Loucy (cell line): ENCODE measurements around the gene MRPS12.

ENCODE experiments used
- EZH2phosphoT487 ChIP-seq: fragments of 200-600 bp; IDR thresholded peaks from 2 replicates; pipeline ENCODE4 v1.6.1; 2018; ENCODE audit warnings: antibody characterized with exemption, mild to moderate bottlenecking, moderate library complexity, borderline replicate concordance
- TF ChIP-seq, protein P1 (sequence below): fragments of 200-600 bp; sonication (generic); conservative IDR thresholded peaks from 2 replicates; pipeline ENCODE4 v1.5.1; 2014; ENCODE audit warnings: mild to moderate bottlenecking, antibody characterized with exemption, low read length

GRCh38 chr19:38899447-38900201 is 31.1 kb upstream of the MRPS12 start, which contains the start of the genes NFKBIB and SIRT2:
- TF ChIP-seq, protein P1, sequence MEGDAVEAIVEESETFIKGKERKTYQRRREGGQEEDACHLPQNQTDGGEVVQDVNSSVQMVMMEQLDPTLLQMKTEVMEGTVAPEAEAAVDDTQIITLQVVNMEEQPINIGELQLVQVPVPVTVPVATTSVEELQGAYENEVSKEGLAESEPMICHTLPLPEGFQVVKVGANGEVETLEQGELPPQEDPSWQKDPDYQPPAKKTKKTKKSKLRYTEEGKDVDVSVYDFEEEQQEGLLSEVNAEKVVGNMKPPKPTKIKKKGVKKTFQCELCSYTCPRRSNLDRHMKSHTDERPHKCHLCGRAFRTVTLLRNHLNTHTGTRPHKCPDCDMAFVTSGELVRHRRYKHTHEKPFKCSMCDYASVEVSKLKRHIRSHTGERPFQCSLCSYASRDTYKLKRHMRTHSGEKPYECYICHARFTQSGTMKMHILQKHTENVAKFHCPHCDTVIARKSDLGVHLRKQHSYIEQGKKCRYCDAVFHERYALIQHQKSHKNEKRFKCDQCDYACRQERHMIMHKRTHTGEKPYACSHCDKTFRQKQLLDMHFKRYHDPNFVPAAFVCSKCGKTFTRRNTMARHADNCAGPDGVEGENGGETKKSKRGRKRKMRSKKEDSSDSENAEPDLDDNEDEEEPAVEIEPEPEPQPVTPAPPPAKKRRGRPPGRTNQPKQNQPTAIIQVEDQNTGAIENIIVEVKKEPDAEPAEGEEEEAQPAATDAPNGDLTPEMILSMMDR: no peak
- TF ChIP-seq EZH2phosphoT487: no peak
